Calu3 (cell line): ENCODE data around the gene TCOF1. TPM values are rescaled to one million over a fixed set of nuclear protein-coding genes. Genes with fewer than 3 reads are reported as not detected.

Experiments used
- Bru-seq: library from RNA; stranded (reverse); fragments of 400-500 nt; gene quantifications from one replicate; lab custom pipeline; 2021; lab: Mats Ljungman, UMichigan
- BruChase-seq, 2 experiments: library from RNA; stranded (reverse); fragments of 400-500 nt; gene quantifications; one replicate each; lab custom pipeline; 2021; lab: Mats Ljungman, UMichigan
- BruUV-seq: library from RNA; stranded (reverse); fragments of 400-500 nt; replicated peaks from 2 replicates; lab custom pipeline; 2021; lab: Mats Ljungman, UMichigan
- CTCF ChIA-PET: fragments of 300-600 bp; sonication (Branson Sonifier 250); formaldehyde crosslinking; loops from one replicate; lab custom pipeline; 2022; ENCODE audit warnings: antibody characterized with exemption; lab: Charles Lee
- DNase-seq: peaks from one replicate; pipeline ENCODE4 v3.0.0; 2022
- H3K27ac Mint-ChIP-seq: one replicate; pipeline ENCODE4 v1.8.0; 2022; ENCODE audit warnings: mixed read lengths; ENCODE audit not compliant: unreplicated experiment
- H3K27me3 Mint-ChIP-seq: one replicate; pipeline ENCODE4 v1.8.0; 2022; ENCODE audit warnings: mixed read lengths; ENCODE audit not compliant: unreplicated experiment
- H3K36me3 Mint-ChIP-seq: one replicate; pipeline ENCODE4 v1.8.0; 2022; ENCODE audit warnings: mild to moderate bottlenecking, moderate library complexity, mixed read lengths; ENCODE audit not compliant: insufficient read depth, unreplicated experiment
- H3K4me1 Mint-ChIP-seq: one replicate; pipeline ENCODE4 v1.8.0; 2022; ENCODE audit warnings: mild to moderate bottlenecking, low read depth, mixed read lengths; ENCODE audit not compliant: unreplicated experiment
- H3K4me3 Mint-ChIP-seq: one replicate; pipeline ENCODE4 v1.8.0; 2022; ENCODE audit warnings: mild to moderate bottlenecking, low read depth, moderate library complexity, mixed read lengths; ENCODE audit not compliant: unreplicated experiment
- H3K9me3 Mint-ChIP-seq: one replicate; pipeline ENCODE4 v1.8.0; 2022; ENCODE audit warnings: low read depth, mixed read lengths; ENCODE audit not compliant: unreplicated experiment
- CTCF ChIP-seq: fragments of 200-600 bp; IDR thresholded peaks from one replicate; pipeline ENCODE4 v1.8.0; 2022; ENCODE audit warnings: antibody characterized with exemption; ENCODE audit not compliant: unreplicated experiment
- intact Hi-C: fragments of 100-400 bp; cut with micrococcal nuclease; formaldehyde crosslinking; loops from one replicate; pipeline ENCODE4 v1.10.0; 2022; ENCODE audit not compliant: unreplicated experiment
- long read RNA-seq: library from polyadenylated mRNA; stranded (forward); transcript quantifications from one replicate; pipeline ENCODE4 v2.0.0, GENCODE V29; 2022
- total RNA-seq: library from RNA; stranded (reverse); gene quantifications from 2 replicates; pipeline ENCODE4 v1.2.3, GENCODE V29; 2022

TCOF1 gene
- total RNA-seq (96.1 and 106 TPM in 2 replicates), Bru-seq, nascent RNA (percentile 80 among the genes with signal in this experiment), BruChase-seq, experiment 1, labeled RNA remaining after a 6-hour chase (percentile 82 among the genes with signal in this experiment), BruChase-seq, experiment 2, labeled RNA remaining after a 2-hour chase (percentile 71 among the genes with signal in this experiment)
- long read RNA-seq, full-length matches to known transcripts: 18 of 67 reads
- long read RNA-seq, partial matches to known transcripts: 27 of 67 reads
- long read RNA-seq, other reads (novel, unspliced or antisense): 22 of 67 reads

- Mint-ChIP-seq H3K4me3 (peak within 1 kb of the TSS; percentile 81), H3K36me3 (peaks cover 44% of the 10 kb centered on the region), H3K4me1 (peaks cover 32% of the 10 kb centered on the region), H3K9me3 (no peaks in the 10 kb centered on the region), H3K27ac (peak within 1 kb of the TSS; percentile 76), H3K27me3 (peaks cover 31% of the 10 kb centered on the region)
- CTCF ChIA-PET: no interaction called here
- DNase-seq: peak; percentile 99
- TSS peak; percentile 57 for BruUV-seq
- TF ChIP-seq CTCF: no peak
- intact Hi-C loops: no loop called here
These were observed at the start of gene TCOF1 for GRCh38 chr5:150357326-150358260. TCOF1 (plus strand) TSS chr5:150357697; CDS start chr5:150357747, 50 bp downstream.

- no peak for DNase-seq
- TF ChIP-seq CTCF: no peak
- intact Hi-C loops: no loop called here
- Mint-ChIP-seq H3K4me1 (peaks cover 45% of the 10 kb centered on the region), H3K27me3 (no peaks in the 10 kb centered on the region), H3K36me3 (no peaks in the 10 kb centered on the region), H3K4me3 (no peak overlapping the region), H3K9me3 (no peaks in the 10 kb centered on the region), H3K27ac (peak overlapping the region; percentile 14)
- no TSS peak for BruUV-seq
- CTCF ChIA-PET: interaction anchor here (0.8 kb wide), 1 partner anchor 58 kb away, joined by 3 read pairs; no protein-coding TSS in a partner anchor
These were observed 48.2 kb upstream of the TCOF1 start for GRCh38 chr5:150309101-150309885.

DNA sequence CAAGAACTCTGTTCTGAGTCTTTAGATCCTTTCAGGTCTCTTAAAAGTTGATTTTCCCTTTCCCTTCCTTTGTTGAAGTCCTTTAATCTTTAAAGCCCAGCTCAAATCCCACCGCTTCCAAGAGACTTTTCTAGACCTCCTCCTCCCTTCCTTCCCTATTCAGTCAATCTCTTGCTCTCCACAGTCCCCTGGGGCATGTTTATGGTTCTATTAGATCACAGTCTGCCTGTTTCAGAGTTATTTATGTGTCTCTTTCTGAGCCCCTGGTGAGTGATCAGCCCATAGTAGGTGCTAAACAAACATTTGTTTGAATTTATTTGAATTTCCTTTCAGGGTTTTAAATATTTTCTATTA lies 47.6 kb upstream of the TCOF1 start:
- no peaks in the 10 kb centered on the region for H3K9me3 Mint-ChIP-seq
- H3K27me3 Mint-ChIP-seq: no peaks in the 10 kb centered on the region
- TF ChIP-seq CTCF: no peak
- peak overlapping the region; percentile 14 for H3K27ac Mint-ChIP-seq
- H3K4me1 Mint-ChIP-seq: peaks cover 45% of the 10 kb centered on the region
- intact Hi-C loops: no loop called here
- no peak overlapping the region for H3K4me3 Mint-ChIP-seq
- BruUV-seq: no TSS peak
- no peaks in the 10 kb centered on the region for H3K36me3 Mint-ChIP-seq
- CTCF ChIA-PET: interaction anchor here (0.8 kb wide), 1 partner anchor 58 kb away, joined by 3 read pairs; no protein-coding TSS in a partner anchor
- no peak for DNase-seq

DNA sequence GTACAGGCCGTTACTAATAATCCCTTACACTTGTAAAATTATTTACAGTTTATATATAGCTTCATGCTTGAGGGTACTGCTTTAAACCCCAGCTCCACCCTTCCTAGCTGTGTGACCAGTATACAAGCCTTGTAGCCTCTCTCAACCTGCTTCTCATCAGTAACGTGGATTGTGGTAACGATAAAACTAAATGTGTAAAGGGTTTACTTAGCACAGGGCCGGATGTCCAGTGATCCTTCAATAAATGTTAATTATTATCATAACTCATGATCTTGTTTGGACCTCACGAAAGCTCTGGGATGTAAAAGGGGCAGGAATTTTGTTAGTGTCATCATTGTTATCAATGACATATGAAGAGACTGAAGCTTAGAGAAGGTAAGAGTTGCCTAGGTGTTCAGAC lies 47.3 kb upstream of the TCOF1 start:
- peaks cover under 1% of the 10 kb centered on the region for H3K36me3 Mint-ChIP-seq
- H3K4me3 Mint-ChIP-seq: no peak overlapping the region
- intact Hi-C loops: no loop called here
- BruUV-seq: no TSS peak
- CTCF ChIA-PET: interaction anchor here (0.6 to 1.5 kb wide), 2 partner anchors 21 to 148 kb away, joined by 3 to 4 read pairs; partner anchors contain the start of gene CAMK2A
- no peaks in the 10 kb centered on the region for H3K27me3 Mint-ChIP-seq
- H3K9me3 Mint-ChIP-seq: peaks cover under 1% of the 10 kb centered on the region
- H3K4me1 Mint-ChIP-seq: peaks cover 46% of the 10 kb centered on the region
- no peak for TF ChIP-seq CTCF
- peak overlapping the region; percentile 14 for H3K27ac Mint-ChIP-seq
- DNase-seq: no peak
